Nephron progenitor cell (in vitro differentiated cells): ENCODE data around the gene TLK1.
A peak's percentile ranks its signal among the peaks of the same experiment; 100 is the strongest.
"Not testable (repeated sequence)": the region's sequence is repeated elsewhere in the genome, so short reads cannot be mapped to it uniquely, and the experiment has no call there.

Source experiments
- DNase-seq: peaks from one replicate; pipeline ENCODE4 v3.0.0; 2021
- H3K27ac Mint-ChIP-seq: 2 replicates; pipeline ENCODE4 v1.8.0; 2021; ENCODE audit warnings: mild to moderate bottlenecking, moderate library complexity, mixed read lengths
- H3K27me3 Mint-ChIP-seq: 2 replicates; pipeline ENCODE4 v1.8.0; 2021; ENCODE audit warnings: mild to moderate bottlenecking, low read depth, mixed read lengths; ENCODE audit not compliant: poor library complexity
- H3K36me3 Mint-ChIP-seq: 2 replicates; pipeline ENCODE4 v1.8.0; 2021; ENCODE audit warnings: low read depth, mixed read lengths
- H3K4me1 Mint-ChIP-seq: 2 replicates; pipeline ENCODE4 v1.8.0; 2021; ENCODE audit warnings: mixed read lengths
- H3K4me3 Mint-ChIP-seq: 2 replicates; pipeline ENCODE4 v1.8.0; 2021; ENCODE audit warnings: mild to moderate bottlenecking, moderate library complexity, mixed read lengths
- H3K9me3 Mint-ChIP-seq: 2 replicates; pipeline ENCODE4 v1.8.0; 2021; ENCODE audit warnings: mild to moderate bottlenecking, moderate library complexity, mixed read lengths
- TF ChIP-seq, protein P1 (sequence below): fragments of 200-600 bp; sonication (generic); IDR thresholded peaks from 2 replicates; pipeline ENCODE4 v1.5.0; 2021; ENCODE audit warnings: antibody characterized with exemption

Gene TLK1

DNA sequence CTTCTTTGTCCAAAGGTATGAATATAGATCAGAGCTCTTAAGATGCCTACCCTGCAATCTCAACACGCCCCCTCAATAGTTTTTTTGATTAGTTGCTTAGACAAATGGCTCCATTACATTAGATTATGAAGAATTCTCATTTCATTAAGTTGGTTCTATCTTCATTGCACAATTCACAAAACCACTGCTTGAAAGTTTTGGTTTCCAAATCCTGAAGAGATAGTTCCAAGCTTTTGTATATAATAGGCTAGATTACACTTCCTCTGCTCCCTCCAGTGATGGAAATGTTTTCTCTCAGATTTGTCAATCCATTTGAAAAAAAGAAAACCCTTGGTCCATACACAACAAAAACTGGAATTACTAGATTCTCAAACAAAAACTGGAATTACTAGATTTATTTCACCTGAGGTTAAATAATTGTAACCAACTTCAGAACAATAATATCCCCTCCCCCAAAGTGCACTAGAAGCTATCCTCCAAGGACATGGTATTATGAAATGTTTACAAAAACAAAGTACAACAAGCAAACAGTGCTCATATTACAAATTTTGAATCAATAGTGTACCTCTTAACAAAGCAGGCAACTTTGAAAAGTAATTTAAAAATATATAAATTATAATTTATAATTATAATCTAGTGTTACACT is 6.8 kb upstream of the TLK1 start:
- no peak for DNase-seq
- TF ChIP-seq, protein P1, sequence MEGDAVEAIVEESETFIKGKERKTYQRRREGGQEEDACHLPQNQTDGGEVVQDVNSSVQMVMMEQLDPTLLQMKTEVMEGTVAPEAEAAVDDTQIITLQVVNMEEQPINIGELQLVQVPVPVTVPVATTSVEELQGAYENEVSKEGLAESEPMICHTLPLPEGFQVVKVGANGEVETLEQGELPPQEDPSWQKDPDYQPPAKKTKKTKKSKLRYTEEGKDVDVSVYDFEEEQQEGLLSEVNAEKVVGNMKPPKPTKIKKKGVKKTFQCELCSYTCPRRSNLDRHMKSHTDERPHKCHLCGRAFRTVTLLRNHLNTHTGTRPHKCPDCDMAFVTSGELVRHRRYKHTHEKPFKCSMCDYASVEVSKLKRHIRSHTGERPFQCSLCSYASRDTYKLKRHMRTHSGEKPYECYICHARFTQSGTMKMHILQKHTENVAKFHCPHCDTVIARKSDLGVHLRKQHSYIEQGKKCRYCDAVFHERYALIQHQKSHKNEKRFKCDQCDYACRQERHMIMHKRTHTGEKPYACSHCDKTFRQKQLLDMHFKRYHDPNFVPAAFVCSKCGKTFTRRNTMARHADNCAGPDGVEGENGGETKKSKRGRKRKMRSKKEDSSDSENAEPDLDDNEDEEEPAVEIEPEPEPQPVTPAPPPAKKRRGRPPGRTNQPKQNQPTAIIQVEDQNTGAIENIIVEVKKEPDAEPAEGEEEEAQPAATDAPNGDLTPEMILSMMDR, result no peak
- H3K27ac Mint-ChIP-seq, result no peak overlapping the region
- no peak overlapping the region for H3K4me3 Mint-ChIP-seq
- H3K36me3 Mint-ChIP-seq, result no peaks in the 10 kb centered on the region
- H3K27me3 Mint-ChIP-seq, result peaks cover 12% of the 10 kb centered on the region
- no peaks in the 10 kb centered on the region for H3K9me3 Mint-ChIP-seq
- H3K4me1 Mint-ChIP-seq, result no peaks in the 10 kb centered on the region

DNA sequence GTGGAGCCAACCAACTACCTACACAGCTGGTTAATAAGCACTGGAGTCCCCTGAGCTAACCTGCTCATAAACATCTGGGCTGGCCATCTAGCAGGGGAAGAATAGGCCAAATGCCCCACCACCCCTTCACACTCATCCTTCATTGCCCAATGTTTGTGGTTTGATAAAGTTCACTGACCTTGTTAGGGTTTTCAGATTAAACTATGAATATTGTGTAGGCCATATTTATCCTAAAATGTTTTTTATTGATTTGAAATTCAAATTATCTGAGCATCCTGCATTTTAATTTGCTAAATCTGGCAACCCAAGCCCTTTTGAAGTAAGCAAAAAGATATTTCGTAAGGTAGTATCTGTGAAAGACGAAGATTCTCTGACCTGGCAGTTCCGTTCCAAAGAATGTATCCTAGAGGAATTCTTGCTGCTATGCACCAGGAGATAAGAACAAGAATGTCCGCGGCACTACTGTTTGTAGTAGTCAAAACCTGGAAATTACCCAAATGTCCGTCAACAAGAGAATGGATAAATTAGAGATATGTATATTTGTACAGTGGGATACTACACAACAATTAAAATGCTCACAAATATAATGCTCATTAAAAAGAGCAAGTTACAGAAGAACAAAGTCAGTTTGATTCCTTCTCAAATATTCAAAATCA is 5.8 kb upstream of the TLK1 start:
- peaks cover 6% of the 10 kb centered on the region for H3K4me1 Mint-ChIP-seq

DNA sequence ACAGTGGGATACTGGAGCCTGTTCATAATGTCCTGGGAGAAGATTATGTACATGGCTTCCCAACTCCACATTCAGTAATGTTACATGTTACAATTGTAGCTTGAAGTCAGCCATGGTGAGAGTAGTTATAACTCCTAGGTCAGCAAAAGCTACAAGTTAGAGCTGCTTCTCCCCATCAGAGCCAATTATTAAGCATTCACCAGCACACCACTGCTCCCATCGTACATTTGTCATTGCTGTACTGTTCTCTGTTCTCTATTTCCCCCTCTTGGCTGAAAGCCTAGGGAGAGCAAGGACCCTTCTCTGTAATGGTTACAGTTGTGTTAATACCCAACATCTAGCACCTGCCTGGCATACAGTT is 5.3 kb upstream of the TLK1 start:
- Mint-ChIP-seq H3K9me3 (no peaks in the 10 kb centered on the region), H3K4me3 (no peak overlapping the region), H3K36me3 (no peaks in the 10 kb centered on the region), H3K4me1 (peaks cover 10% of the 10 kb centered on the region), H3K27me3 (peaks cover 9% of the 10 kb centered on the region), H3K27ac (no peak overlapping the region)
- TF ChIP-seq, protein P1, result no peak
- DNase-seq, result no peak

More for the DNA sequence above, 5.8 kb upstream of the TLK1 start:
- H3K9me3 Mint-ChIP-seq, result no peaks in the 10 kb centered on the region
- no peak overlapping the region for H3K4me3 Mint-ChIP-seq
- peaks cover 12% of the 10 kb centered on the region for H3K27me3 Mint-ChIP-seq
- no peak for DNase-seq
- H3K36me3 Mint-ChIP-seq, result no peaks in the 10 kb centered on the region
- TF ChIP-seq, protein P1, result no peak
- no peak overlapping the region for H3K27ac Mint-ChIP-seq

DNA sequence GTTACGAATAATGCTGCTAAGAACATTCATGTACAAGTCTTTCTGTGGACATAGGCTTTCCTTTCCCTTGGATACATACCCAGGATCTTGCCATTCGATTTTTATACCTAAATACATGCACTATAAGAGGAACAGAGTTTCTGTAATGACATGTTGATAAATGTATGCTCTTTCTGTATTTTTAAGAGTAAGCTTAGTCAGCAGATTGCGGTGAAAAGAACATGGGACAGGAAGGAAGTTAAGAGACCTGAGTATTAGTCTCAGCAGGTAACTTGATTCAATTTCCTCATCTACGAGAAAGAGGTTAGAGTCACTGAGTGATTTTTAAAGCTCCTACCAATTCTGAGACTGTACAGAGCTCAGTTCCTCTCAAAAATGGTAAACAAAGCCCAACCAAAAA is 2.6 kb upstream of the TLK1 start:
- no peak for DNase-seq
- TF ChIP-seq, protein P1, result no peak
- Mint-ChIP-seq H3K27me3 (peaks cover 9% of the 10 kb centered on the region), H3K4me1 (peaks cover 14% of the 10 kb centered on the region), H3K9me3 (no peaks in the 10 kb centered on the region), H3K27ac (no peak overlapping the region), H3K4me3 (peak overlapping the region; percentile 33), H3K36me3 (no peaks in the 10 kb centered on the region)

DNA sequence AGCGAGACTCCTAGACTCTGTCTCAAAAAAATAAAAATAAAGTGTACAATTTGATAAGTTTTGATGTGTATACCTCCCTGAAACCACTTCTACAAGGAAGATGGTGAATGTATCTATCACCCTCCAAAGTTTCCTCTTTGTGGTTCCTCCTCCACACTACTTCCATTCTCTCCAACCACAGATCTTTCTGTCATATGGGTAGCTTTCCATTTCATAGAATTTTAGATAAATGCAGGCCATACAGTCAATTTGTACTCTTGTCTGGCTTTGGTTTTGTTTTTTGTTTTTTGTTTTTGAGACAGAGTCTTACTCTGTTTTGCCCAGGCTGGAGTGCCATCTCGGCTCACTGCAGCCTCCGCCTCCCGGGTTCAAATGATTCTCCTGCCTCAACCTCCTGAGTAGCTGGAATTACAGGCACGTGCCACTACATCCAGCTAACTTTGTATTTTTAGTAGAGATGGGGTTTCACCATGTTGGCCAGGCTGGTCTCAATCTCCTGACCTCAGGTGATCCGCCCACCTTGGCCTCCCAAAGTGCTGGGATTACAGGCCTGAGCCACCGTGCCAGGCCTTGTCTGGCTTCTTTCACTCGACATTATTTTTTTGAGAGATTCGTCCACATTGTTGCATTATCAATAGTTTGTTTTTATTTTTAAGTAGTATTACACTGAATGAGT is 2.0 kb upstream of the TLK1 start:
- not testable (repeated sequence) for H3K27me3 Mint-ChIP-seq, H3K27ac Mint-ChIP-seq, DNase-seq, H3K36me3 Mint-ChIP-seq, H3K9me3 Mint-ChIP-seq
- Mint-ChIP-seq H3K4me3 (peak overlapping the region; percentile 33), H3K4me1 (peaks cover 19% of the 10 kb centered on the region)

DNA sequence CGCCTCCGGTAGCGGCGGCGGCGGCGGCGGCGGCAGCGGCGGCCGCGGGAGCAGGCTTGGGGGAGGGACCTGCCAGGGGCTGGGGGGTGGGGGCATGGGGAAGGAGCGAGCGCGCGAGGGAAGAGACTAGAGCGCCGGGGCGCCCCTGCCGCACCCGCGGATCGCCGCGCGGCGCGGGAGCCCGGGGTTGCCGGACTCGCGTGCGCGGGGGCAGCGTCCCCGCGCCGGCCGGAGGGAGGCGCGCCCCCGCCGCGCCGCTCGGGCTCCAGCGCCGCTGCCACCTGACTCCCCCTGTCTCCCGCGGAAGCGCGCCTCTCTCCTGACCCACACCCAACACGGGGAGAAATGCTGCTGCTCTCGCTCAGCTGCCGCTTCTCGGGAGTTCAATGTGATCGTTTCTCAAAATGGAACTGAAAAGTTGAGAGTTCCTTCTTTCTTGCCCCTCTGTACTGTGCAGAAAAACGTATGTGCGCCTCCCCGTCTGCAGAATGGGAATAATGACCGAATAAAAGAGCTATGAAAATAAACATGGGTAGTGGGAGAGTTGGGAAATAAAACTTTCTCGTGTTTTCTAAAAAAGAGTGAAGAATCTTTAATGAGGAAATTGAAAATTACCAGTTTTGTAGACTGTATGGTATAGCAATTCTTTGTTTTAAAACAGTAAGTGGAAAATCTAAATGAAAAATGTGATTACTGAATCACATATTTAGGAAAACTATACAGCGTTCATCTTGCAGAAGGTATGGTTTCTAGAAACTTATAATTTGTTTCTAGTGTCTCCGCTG is 455 bp upstream of the TLK1 start:
- Mint-ChIP-seq H3K27me3 (peaks cover 6% of the 10 kb centered on the region), H3K4me3 (peak overlapping the region; percentile 94), H3K9me3 (no peaks in the 10 kb centered on the region), H3K27ac (peak overlapping the region; percentile 97), H3K4me1 (peaks cover 30% of the 10 kb centered on the region), H3K36me3 (no peaks in the 10 kb centered on the region)
- peak; percentile 74 for DNase-seq
- TF ChIP-seq, protein P1, result no peak
